ENCODE data around the gene ACAD8. TPM values are rescaled to one million over a fixed set of nuclear protein-coding genes. Genes with fewer than 3 reads are reported as not detected.

The ACAD8 gene
- total RNA-seq = 14.9 to 21.1 TPM (median 17.0 TPM) in 3 replicates
- long read RNA-seq, transcript ACAD8-201 (11 exons, 2,249 nt) = major isoform, 25 of 44 reads
- long read RNA-seq, partial matches to known transcripts = 2 of 44 reads
- long read RNA-seq, other reads (novel, unspliced or antisense) = 16 of 44 reads

DNA sequence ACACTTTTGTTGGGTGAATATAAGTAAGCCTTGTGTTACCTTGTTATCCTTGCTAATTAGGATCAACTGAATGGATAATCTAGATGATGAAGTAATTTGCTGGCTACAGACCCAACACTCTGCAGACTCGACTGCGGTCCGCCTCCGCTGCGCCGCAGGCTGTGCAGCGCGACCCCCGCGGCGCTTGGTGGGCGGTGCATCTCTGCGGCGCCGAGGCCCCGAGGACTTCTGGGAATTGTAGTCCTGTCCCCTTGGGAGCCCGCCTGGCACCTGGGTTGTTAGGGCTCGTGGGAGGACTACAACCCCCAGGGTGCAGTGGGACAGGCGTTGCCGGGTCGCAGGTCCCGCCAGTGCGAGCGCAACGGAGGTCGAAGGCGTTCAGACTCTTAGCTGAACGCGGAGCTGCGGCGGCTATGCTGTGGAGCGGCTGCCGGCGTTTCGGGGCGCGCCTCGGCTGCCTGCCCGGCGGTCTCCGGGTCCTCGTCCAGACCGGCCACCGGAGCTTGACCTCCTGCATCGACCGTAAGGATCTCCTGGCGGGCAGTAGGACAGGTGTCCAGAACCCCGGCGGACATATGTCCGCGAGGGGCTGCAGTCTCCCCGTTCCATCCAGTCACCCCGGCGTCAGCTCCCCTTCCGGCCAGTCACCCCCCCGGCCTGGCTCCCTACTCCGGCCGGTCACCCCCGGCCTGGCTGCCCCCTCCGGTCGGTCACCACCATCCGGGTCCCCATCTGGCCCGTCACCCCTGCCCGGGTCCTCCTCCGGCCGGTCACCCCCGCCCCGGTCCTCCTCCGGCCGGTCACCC is at the start of gene ACAD8, which contains the start of gene THYN1:
Gene ACAD8, plus strand, starts transcription at position 381 of the 806 bp plus-strand sequence. Its CDS starts 33 bp downstream, at position 414.
Gene THYN1, minus strand, starts transcription at position 165 of the 806 bp plus-strand sequence. CDS start 470 bp downstream, outside the sequence.
- TF ChIP-seq, protein P1, sequence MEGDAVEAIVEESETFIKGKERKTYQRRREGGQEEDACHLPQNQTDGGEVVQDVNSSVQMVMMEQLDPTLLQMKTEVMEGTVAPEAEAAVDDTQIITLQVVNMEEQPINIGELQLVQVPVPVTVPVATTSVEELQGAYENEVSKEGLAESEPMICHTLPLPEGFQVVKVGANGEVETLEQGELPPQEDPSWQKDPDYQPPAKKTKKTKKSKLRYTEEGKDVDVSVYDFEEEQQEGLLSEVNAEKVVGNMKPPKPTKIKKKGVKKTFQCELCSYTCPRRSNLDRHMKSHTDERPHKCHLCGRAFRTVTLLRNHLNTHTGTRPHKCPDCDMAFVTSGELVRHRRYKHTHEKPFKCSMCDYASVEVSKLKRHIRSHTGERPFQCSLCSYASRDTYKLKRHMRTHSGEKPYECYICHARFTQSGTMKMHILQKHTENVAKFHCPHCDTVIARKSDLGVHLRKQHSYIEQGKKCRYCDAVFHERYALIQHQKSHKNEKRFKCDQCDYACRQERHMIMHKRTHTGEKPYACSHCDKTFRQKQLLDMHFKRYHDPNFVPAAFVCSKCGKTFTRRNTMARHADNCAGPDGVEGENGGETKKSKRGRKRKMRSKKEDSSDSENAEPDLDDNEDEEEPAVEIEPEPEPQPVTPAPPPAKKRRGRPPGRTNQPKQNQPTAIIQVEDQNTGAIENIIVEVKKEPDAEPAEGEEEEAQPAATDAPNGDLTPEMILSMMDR (IDR thresholded peaks at IDR 0.05) = peak; percentile 46
- Mint-ChIP-seq H3K36me3 (ENCODE audit: low read depth) (peaks cover 4% of the 10 kb centered on the region), H3K27ac (ENCODE audit: unreplicated experiment) (peak within 1 kb of the TSS; percentile 78), H3K4me1 (ENCODE audit: low read depth) (peaks cover 22% of the 10 kb centered on the region), H3K4me3 (ENCODE audit: unreplicated experiment) (peak within 1 kb of the TSS; percentile 86), H3K9me3 (ENCODE audit: low read depth) (no peaks in the 10 kb centered on the region), H3K27me3 (ENCODE audit: low read depth) (no peaks in the 10 kb centered on the region)
- DNase-seq (ENCODE audit: low spot score) = peak; percentile 98

DNA sequence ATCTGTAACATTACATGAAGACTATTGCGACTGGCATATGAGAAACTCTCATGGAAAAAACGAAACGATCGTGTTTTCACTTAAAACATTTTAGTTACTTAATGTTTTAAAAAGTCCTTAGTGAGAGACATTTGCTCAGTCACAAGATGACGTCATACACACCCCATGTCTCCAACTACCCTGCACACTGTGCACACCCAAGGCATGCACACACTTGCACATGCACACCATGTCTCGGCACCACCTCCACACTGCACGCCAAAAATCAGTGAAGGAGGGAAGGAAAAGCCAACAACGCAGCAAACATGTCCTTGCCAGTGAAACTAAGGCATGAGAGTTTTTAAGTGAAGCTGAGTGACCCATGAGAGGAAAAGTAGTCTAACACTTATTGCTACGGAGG is 47.6 kb upstream of the ACAD8 start:
- DNase-seq (ENCODE audit: low spot score) = no peak
- no peak overlapping the region for H3K4me3 Mint-ChIP-seq (ENCODE audit: unreplicated experiment)
- H3K27ac Mint-ChIP-seq (ENCODE audit: unreplicated experiment) = no peak overlapping the region
- TF ChIP-seq, protein P1 (IDR thresholded peaks at IDR 0.05) = no peak
- H3K4me1 Mint-ChIP-seq (ENCODE audit: low read depth) = no peaks in the 10 kb centered on the region
- H3K9me3 Mint-ChIP-seq (ENCODE audit: low read depth) = no peaks in the 10 kb centered on the region
- no peaks in the 10 kb centered on the region for H3K27me3 Mint-ChIP-seq (ENCODE audit: low read depth)
- peaks cover 15% of the 10 kb centered on the region for H3K36me3 Mint-ChIP-seq (ENCODE audit: low read depth)

DNA sequence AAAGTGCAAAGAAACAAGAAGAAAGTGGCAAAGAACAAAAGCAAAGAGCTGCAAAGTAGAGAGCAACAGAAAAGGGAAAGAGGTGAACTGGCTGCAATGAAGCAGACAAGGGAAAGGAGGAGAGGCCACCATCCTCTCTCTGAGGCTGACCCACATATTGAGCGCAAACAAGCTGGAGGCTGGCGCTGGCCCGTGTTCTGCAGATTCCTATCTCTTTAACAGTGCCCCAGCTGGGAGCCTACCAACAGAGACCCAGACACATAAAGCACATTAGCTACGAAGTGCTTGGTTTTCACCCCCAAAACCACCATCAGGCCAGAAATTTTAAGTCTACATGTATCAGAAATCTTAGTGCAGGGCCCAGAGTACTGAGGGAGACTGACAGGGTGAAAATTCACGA is 47.2 kb upstream of the ACAD8 start:
- Mint-ChIP-seq H3K27ac (ENCODE audit: unreplicated experiment) (no peak overlapping the region), H3K4me3 (ENCODE audit: unreplicated experiment) (no peak overlapping the region), H3K27me3 (ENCODE audit: low read depth) (no peaks in the 10 kb centered on the region), H3K4me1 (ENCODE audit: low read depth) (peaks cover under 1% of the 10 kb centered on the region), H3K36me3 (ENCODE audit: low read depth) (peaks cover 14% of the 10 kb centered on the region), H3K9me3 (ENCODE audit: low read depth) (no peaks in the 10 kb centered on the region)
- no peak for DNase-seq (ENCODE audit: low spot score)
- TF ChIP-seq, protein P1 (IDR thresholded peaks at IDR 0.05) = no peak

DNA sequence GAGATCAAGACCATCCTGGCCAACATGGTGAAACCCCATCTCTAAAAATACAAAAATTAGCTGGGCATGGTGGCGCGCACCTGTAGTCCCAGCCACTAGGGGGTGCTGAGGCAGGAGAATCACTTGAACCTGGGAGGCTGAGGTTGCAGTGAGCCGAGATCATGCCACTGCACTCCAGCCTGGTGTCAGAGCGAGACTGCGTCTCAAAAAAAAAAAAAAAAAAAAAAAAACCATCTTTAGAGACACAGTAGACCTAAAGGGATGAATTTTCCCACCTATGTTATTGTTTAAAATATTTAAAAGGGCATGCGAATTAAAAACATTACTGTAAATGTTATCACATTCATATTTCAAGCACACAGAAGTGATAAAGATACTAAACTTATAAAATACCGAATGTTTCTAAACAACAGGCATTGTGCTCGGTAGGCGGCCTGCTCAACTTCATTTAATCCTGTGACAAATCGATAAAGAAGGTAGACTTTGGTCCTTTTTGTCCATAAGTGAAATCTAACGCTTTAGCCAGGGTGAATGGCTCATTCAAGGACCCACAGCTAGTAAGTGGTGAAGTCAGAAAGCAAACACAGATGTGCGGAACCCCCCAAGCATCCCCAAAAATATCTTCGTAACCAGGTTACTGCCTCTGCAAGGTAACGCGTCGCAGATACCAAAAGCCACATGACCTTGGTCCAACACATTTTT is 45.7 kb upstream of the ACAD8 start:
- no peaks in the 10 kb centered on the region for H3K9me3 Mint-ChIP-seq (ENCODE audit: low read depth)

More for the DNA sequence above, 45.7 kb upstream of the ACAD8 start:
- peaks cover 6% of the 10 kb centered on the region for H3K4me1 Mint-ChIP-seq (ENCODE audit: low read depth)
- no peaks in the 10 kb centered on the region for H3K27me3 Mint-ChIP-seq (ENCODE audit: low read depth)
- H3K36me3 Mint-ChIP-seq (ENCODE audit: low read depth) = peaks cover 18% of the 10 kb centered on the region
- no peak overlapping the region for H3K4me3 Mint-ChIP-seq (ENCODE audit: unreplicated experiment)
- no peak for DNase-seq (ENCODE audit: low spot score)
- TF ChIP-seq, protein P1 (IDR thresholded peaks at IDR 0.05) = peak; percentile 86
- H3K27ac Mint-ChIP-seq (ENCODE audit: unreplicated experiment) = no peak overlapping the region
